PC-3 (cell line): ENCODE measurements around the gene ABHD16A.

ENCODE experiments used
- EZH2 ChIP-seq: fragments of 300-600 bp; sonication (generic); IDR thresholded peaks from one replicate; pipeline ENCODE4 v1.6.1; 2017; ENCODE audit warnings: antibody characterized with exemption, mild to moderate bottlenecking, low read length; ENCODE audit not compliant: unreplicated experiment
- TF ChIP-seq, protein P1 (sequence below): fragments of 300-600 bp; sonication (generic); conservative IDR thresholded peaks from 2 replicates; pipeline ENCODE4 v1.5.1; 2017; ENCODE audit warnings: antibody characterized with exemption, low read depth, mild to moderate bottlenecking, low read length

DNA sequence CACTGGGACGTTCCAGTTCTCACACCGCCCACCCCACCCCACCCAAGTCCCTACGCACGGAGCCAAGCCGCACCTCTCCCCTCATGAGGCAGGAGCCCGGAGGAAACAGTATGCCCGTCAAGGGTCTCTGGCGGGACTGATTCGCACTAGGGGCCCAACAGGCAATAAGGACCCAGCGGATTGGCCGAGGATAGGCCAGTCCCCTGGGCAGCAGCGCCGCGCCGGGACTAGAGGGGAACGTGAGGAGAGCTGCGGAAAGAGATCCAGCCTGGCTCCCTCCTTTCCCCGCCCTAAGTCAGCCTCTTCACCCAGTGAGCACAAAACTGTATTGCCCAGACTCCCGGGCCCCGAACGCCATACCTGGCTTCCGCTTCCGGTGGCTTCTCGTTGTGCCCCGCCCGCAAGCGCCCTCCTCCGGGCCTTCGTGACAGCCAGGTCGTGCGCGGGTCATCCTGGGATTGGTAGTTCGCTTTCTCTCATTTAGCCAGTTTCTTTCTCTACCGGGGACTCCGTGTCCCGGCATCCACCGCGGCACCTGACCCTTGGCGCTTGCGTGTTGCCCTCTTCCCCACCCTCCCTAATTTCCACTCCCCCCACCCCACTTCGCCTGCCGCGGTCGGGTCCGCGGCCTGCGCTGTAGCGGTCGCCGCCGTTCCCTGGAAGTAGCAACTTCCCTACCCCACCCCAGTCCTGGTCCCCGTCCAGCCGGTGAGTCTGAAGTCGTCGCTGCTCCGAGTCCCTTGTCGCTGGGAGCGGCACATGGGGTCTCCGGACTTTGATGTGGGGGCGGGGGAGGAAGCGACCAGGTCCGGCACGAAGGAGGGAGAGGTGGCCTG, 37.4 kb downstream of the ABHD16A start, which contains the start of gene CSNK2B:
- TF ChIP-seq, protein P1, sequence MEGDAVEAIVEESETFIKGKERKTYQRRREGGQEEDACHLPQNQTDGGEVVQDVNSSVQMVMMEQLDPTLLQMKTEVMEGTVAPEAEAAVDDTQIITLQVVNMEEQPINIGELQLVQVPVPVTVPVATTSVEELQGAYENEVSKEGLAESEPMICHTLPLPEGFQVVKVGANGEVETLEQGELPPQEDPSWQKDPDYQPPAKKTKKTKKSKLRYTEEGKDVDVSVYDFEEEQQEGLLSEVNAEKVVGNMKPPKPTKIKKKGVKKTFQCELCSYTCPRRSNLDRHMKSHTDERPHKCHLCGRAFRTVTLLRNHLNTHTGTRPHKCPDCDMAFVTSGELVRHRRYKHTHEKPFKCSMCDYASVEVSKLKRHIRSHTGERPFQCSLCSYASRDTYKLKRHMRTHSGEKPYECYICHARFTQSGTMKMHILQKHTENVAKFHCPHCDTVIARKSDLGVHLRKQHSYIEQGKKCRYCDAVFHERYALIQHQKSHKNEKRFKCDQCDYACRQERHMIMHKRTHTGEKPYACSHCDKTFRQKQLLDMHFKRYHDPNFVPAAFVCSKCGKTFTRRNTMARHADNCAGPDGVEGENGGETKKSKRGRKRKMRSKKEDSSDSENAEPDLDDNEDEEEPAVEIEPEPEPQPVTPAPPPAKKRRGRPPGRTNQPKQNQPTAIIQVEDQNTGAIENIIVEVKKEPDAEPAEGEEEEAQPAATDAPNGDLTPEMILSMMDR: no peak
- TF ChIP-seq EZH2: no peak
